Activated naive CD4-positive, alpha-beta T cell treated with anti-CD3 and anti-CD28 coated beads for 36 hours (primary cell): ENCODE measurements around the gene FHL5. TPM values are rescaled to one million over a fixed set of nuclear protein-coding genes. Genes with fewer than 3 reads are reported as not detected.
"Not testable (repeated sequence)": the region's sequence is repeated elsewhere in the genome, so short reads cannot be mapped to it uniquely, and the experiment has no call there.

Experiments used
- CTCF ChIA-PET: fragments of 350-600 bp; sonication (Branson Sonifier 250); formaldehyde crosslinking; loops from one replicate; lab custom pipeline; 2021; ENCODE audit warnings: antibody characterized with exemption; lab: Charles Lee
- DNase-seq: peaks from one replicate; pipeline ENCODE4 v3.0.0-alpha.2; 2020
- H3K27ac Mint-ChIP-seq: one replicate; pipeline ENCODE4 v1.8.0; 2021; ENCODE audit warnings: mild to moderate bottlenecking, mixed read lengths
- H3K27me3 Mint-ChIP-seq: one replicate; pipeline ENCODE4 v1.8.0; 2021; ENCODE audit warnings: low read depth, mixed read lengths
- H3K36me3 Mint-ChIP-seq: one replicate; pipeline ENCODE4 v1.8.0; 2021; ENCODE audit warnings: low read depth, mixed read lengths
- H3K4me1 Mint-ChIP-seq: one replicate; pipeline ENCODE4 v1.8.0; 2021; ENCODE audit warnings: low read depth, mixed read lengths
- H3K4me3 Mint-ChIP-seq: one replicate; pipeline ENCODE4 v1.8.0; 2021; ENCODE audit warnings: mild to moderate bottlenecking, moderate library complexity, mixed read lengths
- H3K9me3 Mint-ChIP-seq: one replicate; pipeline ENCODE4 v1.8.0; 2021; ENCODE audit warnings: mixed read lengths
- intact Hi-C: fragments of 100-400 bp; cut with micrococcal nuclease; formaldehyde crosslinking; loops from one replicate; pipeline ENCODE4 v1.15.1; 2023
- total RNA-seq, 2 experiments: library from RNA; stranded (reverse); gene quantifications; one replicate each; pipeline ENCODE4 v1.2.3, GENCODE V29; 2021

FHL5 gene
- total RNA-seq, 2 experiments from 2014 or later = not detected

GRCh38 chr6:96620851-96621250 is 57.9 kb downstream of the FHL5 start:
- Mint-ChIP-seq H3K4me1 (no peaks in the 10 kb centered on the region), H3K9me3 (no peaks in the 10 kb centered on the region), H3K4me3 (no peak overlapping the region), H3K27ac (no peak overlapping the region), H3K36me3 (no peaks in the 10 kb centered on the region), H3K27me3 (peaks cover 16% of the 10 kb centered on the region)
- DNase-seq = no peak
- intact Hi-C loops = no loop called here
- CTCF ChIA-PET = no interaction called here

- Mint-ChIP-seq H3K27me3 (peaks cover 13% of the 10 kb centered on the region), H3K4me1 (no peaks in the 10 kb centered on the region), H3K9me3 (no peaks in the 10 kb centered on the region), H3K27ac (no peak overlapping the region), H3K4me3 (no peak overlapping the region), H3K36me3 (no peaks in the 10 kb centered on the region)
- CTCF ChIA-PET = interaction anchor here (3.8 kb wide), 1 partner anchor 437 kb away, joined by 14 read pairs; no protein-coding TSS in a partner anchor
- DNase-seq = no peak
- intact Hi-C loops = no loop called here
Measured at GRCh38 chr6:96621983-96622382, 59.1 kb downstream of the FHL5 start.

GRCh38 chr6:96624957-96625356 is 62.0 kb downstream of the FHL5 start:
- intact Hi-C loops = no loop called here

GRCh38 chr6:96626759-96627364 is 63.9 kb downstream of the FHL5 start:
- intact Hi-C loops = loop anchor here (1.0 kb wide), 5 partner anchors 133 to 767 kb away; partner anchors contain the start of gene NDUFAF4
- Mint-ChIP-seq H3K9me3 (no peaks in the 10 kb centered on the region), H3K27me3 (peaks cover 4% of the 10 kb centered on the region), H3K4me3 (no peak overlapping the region), H3K36me3 (no peaks in the 10 kb centered on the region), H3K4me1 (no peaks in the 10 kb centered on the region), H3K27ac (no peak overlapping the region)
- CTCF ChIA-PET = interaction anchor here (0.5 to 1.8 kb wide), 12 partner anchors 40 to 1972 kb away, joined by 3 to 11 read pairs (median 5); partner anchors contain the start of gene NDUFAF4
- no peak for DNase-seq

More at GRCh38 chr6:96624957-96625356, 62.0 kb downstream of the FHL5 start:
- no peak overlapping the region for H3K27ac Mint-ChIP-seq
- H3K27me3 Mint-ChIP-seq = peaks cover 9% of the 10 kb centered on the region
- no peak for DNase-seq
- H3K4me1 Mint-ChIP-seq = no peaks in the 10 kb centered on the region
- no peaks in the 10 kb centered on the region for H3K9me3 Mint-ChIP-seq
- no peaks in the 10 kb centered on the region for H3K36me3 Mint-ChIP-seq
- H3K4me3 Mint-ChIP-seq = no peak overlapping the region
- CTCF ChIA-PET = interaction anchor here (1.5 to 3.8 kb wide), 2 partner anchors 11 to 434 kb away, joined by 5 to 14 read pairs; no protein-coding TSS in a partner anchor

- Mint-ChIP-seq H3K9me3 (no peaks in the 10 kb centered on the region), H3K27me3 (peaks cover 4% of the 10 kb centered on the region), H3K4me1 (no peaks in the 10 kb centered on the region), H3K4me3 (no peak overlapping the region), H3K27ac (no peak overlapping the region), H3K36me3 (no peaks in the 10 kb centered on the region)
- intact Hi-C loops = no loop called here
- CTCF ChIA-PET = interaction anchor here (0.7 kb wide), 1 partner anchor 126 kb away, joined by 3 read pairs; no protein-coding TSS in a partner anchor
- DNase-seq = no peak
Measured at GRCh38 chr6:96631248-96631647, 68.3 kb downstream of the FHL5 start.

- DNase-seq, H3K9me3 Mint-ChIP-seq, H3K4me3 Mint-ChIP-seq, H3K27ac Mint-ChIP-seq, H3K36me3 Mint-ChIP-seq, H3K4me1 Mint-ChIP-seq, intact Hi-C loops, CTCF ChIA-PET: not testable (repeated sequence)
- H3K27me3 Mint-ChIP-seq = peaks cover 29% of the 10 kb centered on the region
Measured at GRCh38 chr6:96637979-96638378, 75.1 kb downstream of the FHL5 start.

- H3K27ac Mint-ChIP-seq = no peak overlapping the region
- CTCF ChIA-PET = interaction anchor here (0.6 kb wide), 1 partner anchor 16 kb away, joined by 4 read pairs; no protein-coding TSS in a partner anchor
- H3K4me3 Mint-ChIP-seq = no peak overlapping the region
- H3K36me3 Mint-ChIP-seq = no peaks in the 10 kb centered on the region
- no peaks in the 10 kb centered on the region for H3K4me1 Mint-ChIP-seq
- peaks cover 4% of the 10 kb centered on the region for H3K27me3 Mint-ChIP-seq
- intact Hi-C loops = no loop called here
- no peaks in the 10 kb centered on the region for H3K9me3 Mint-ChIP-seq
- no peak for DNase-seq
Measured at GRCh38 chr6:96645106-96645505, 82.2 kb downstream of the FHL5 start.

GRCh38 chr6:96649926-96650325 is 87.0 kb downstream of the FHL5 start:
- H3K27me3 Mint-ChIP-seq = peaks cover 8% of the 10 kb centered on the region
- DNase-seq = no peak
- no peak overlapping the region for H3K4me3 Mint-ChIP-seq
- no peak overlapping the region for H3K27ac Mint-ChIP-seq
- no peaks in the 10 kb centered on the region for H3K4me1 Mint-ChIP-seq
- no peaks in the 10 kb centered on the region for H3K36me3 Mint-ChIP-seq
- no peaks in the 10 kb centered on the region for H3K9me3 Mint-ChIP-seq
- CTCF ChIA-PET = no interaction called here
- intact Hi-C loops = no loop called here

GRCh38 chr6:96651816-96652215 is 88.9 kb downstream of the FHL5 start:
- intact Hi-C loops = no loop called here
- CTCF ChIA-PET = interaction anchor here (1.1 kb wide), 1 partner anchor 37 kb away, joined by 3 read pairs; no protein-coding TSS in a partner anchor

GRCh38 chr6:96652552-96652951 is 89.6 kb downstream of the FHL5 start:
- DNase-seq = no peak

More at GRCh38 chr6:96651816-96652215, 88.9 kb downstream of the FHL5 start:
- DNase-seq = no peak
- Mint-ChIP-seq H3K4me3 (no peak overlapping the region), H3K36me3 (no peaks in the 10 kb centered on the region), H3K4me1 (no peaks in the 10 kb centered on the region), H3K27ac (no peak overlapping the region), H3K27me3 (peaks cover 15% of the 10 kb centered on the region), H3K9me3 (no peaks in the 10 kb centered on the region)

GRCh38 chr6:96653181-96653580 is 90.3 kb downstream of the FHL5 start:
- intact Hi-C loops = no loop called here
- H3K27ac Mint-ChIP-seq = no peak overlapping the region
- CTCF ChIA-PET = interaction anchor here (0.6 to 0.7 kb wide), 2 partner anchors 27 to 71 kb away, joined by 3 to 4 read pairs; no protein-coding TSS in a partner anchor
- no peak overlapping the region for H3K4me3 Mint-ChIP-seq
- H3K9me3 Mint-ChIP-seq = no peaks in the 10 kb centered on the region
- H3K27me3 Mint-ChIP-seq = peaks cover 21% of the 10 kb centered on the region
- no peaks in the 10 kb centered on the region for H3K36me3 Mint-ChIP-seq
- DNase-seq = no peak
- H3K4me1 Mint-ChIP-seq = no peaks in the 10 kb centered on the region

More at GRCh38 chr6:96652552-96652951, 89.6 kb downstream of the FHL5 start:
- Mint-ChIP-seq H3K4me3 (no peak overlapping the region), H3K9me3 (no peaks in the 10 kb centered on the region), H3K27me3 (peaks cover 19% of the 10 kb centered on the region), H3K36me3 (no peaks in the 10 kb centered on the region), H3K27ac (no peak overlapping the region), H3K4me1 (no peaks in the 10 kb centered on the region)
- CTCF ChIA-PET = no interaction called here
- intact Hi-C loops = no loop called here

- CTCF ChIA-PET = interaction anchor here (0.6 to 0.8 kb wide), 2 partner anchors 403 to 411 kb away, joined by 3 to 5 read pairs; no protein-coding TSS in a partner anchor
- Mint-ChIP-seq H3K27me3 (peaks cover 28% of the 10 kb centered on the region), H3K9me3 (no peaks in the 10 kb centered on the region), H3K4me3 (no peak overlapping the region), H3K36me3 (no peaks in the 10 kb centered on the region), H3K4me1 (no peaks in the 10 kb centered on the region), H3K27ac (no peak overlapping the region)
- no peak for DNase-seq
- intact Hi-C loops = no loop called here
Measured at GRCh38 chr6:96656567-96656966, 93.6 kb downstream of the FHL5 start.

GRCh38 chr6:96657344-96657743 is 94.4 kb downstream of the FHL5 start:
- Mint-ChIP-seq H3K27ac (no peak overlapping the region), H3K36me3 (no peaks in the 10 kb centered on the region), H3K4me3 (no peak overlapping the region), H3K9me3 (no peaks in the 10 kb centered on the region), H3K27me3 (peaks cover 28% of the 10 kb centered on the region), H3K4me1 (no peaks in the 10 kb centered on the region)
- CTCF ChIA-PET = interaction anchor here (0.8 kb wide), 1 partner anchor 402 kb away, joined by 5 read pairs; no protein-coding TSS in a partner anchor
- no peak for DNase-seq
- intact Hi-C loops = no loop called here
